Measurements from ENCODE around the gene HEXA.

DNA sequence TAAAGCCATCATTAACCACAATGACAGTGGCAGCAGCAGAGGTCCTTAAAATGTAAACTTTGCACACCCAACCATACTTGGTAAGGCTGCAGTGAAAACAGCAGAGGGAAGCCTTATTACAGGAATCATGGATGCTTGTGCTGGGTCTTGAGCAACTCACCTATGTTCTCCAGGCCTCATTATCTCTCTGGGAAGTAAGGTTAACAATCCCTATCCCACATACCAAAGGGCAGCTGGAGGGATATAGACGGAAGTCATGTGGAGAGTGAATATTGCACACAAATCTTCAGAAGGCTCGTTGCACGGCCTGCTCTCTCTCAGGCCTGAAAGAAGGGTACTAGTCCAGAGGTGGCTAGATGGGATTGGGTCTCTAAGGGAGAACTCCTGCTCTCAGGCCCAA, 30.0 kb downstream of the HEXA start:
- TF ChIP-seq TEAD4 (IDR thresholded peaks at IDR 0.05; ENCODE audit: low read length) (no peak), TEAD4 (CRISPR knock-in tag; IDR thresholded peaks at IDR 0.05; ENCODE audit: borderline replicate concordance) (no peak), FOXJ3 (CRISPR knock-in tag; IDR thresholded peaks at IDR 0.05) (no peak), CHD2 (IDR thresholded peaks at IDR 0.05; ENCODE audit: low read depth, low read length) (no peak), RFX1 (IDR thresholded peaks at IDR 0.05) (no peak), HNRNPUL1 (IDR thresholded peaks at IDR 0.05; ENCODE audit: low read length) (no peak), ZNF384 (IDR thresholded peaks at IDR 0.05; ENCODE audit: low read depth, low read length) (no peak), RNF2 (IDR thresholded peaks at IDR 0.05) (no peak), EZH2 (IDR thresholded peaks at IDR 0.05; ENCODE audit: borderline replicate concordance, low read depth, low read length) (no peak), MAFG (tag; conservative IDR thresholded peaks at IDR 0.05) (no peak), HSF4 (CRISPR knock-in tag; IDR thresholded peaks at IDR 0.05; ENCODE audit: borderline replicate concordance) (no peak), POU5F1 (IDR thresholded peaks at IDR 0.05; ENCODE audit: borderline replicate concordance, low read depth, low read length, partially characterized antibody) (no peak)
- TF ChIP-seq, protein P1, sequence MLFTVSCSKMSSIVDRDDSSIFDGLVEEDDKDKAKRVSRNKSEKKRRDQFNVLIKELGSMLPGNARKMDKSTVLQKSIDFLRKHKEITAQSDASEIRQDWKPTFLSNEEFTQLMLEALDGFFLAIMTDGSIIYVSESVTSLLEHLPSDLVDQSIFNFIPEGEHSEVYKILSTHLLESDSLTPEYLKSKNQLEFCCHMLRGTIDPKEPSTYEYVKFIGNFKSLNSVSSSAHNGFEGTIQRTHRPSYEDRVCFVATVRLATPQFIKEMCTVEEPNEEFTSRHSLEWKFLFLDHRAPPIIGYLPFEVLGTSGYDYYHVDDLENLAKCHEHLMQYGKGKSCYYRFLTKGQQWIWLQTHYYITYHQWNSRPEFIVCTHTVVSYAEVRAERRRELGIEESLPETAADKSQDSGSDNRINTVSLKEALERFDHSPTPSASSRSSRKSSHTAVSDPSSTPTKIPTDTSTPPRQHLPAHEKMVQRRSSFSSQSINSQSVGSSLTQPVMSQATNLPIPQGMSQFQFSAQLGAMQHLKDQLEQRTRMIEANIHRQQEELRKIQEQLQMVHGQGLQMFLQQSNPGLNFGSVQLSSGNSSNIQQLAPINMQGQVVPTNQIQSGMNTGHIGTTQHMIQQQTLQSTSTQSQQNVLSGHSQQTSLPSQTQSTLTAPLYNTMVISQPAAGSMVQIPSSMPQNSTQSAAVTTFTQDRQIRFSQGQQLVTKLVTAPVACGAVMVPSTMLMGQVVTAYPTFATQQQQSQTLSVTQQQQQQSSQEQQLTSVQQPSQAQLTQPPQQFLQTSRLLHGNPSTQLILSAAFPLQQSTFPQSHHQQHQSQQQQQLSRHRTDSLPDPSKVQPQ (CRISPR knock-in tag; IDR thresholded peaks at IDR 0.05; ENCODE audit: borderline replicate concordance) = no peak
- TF ChIP-seq, protein P2, sequence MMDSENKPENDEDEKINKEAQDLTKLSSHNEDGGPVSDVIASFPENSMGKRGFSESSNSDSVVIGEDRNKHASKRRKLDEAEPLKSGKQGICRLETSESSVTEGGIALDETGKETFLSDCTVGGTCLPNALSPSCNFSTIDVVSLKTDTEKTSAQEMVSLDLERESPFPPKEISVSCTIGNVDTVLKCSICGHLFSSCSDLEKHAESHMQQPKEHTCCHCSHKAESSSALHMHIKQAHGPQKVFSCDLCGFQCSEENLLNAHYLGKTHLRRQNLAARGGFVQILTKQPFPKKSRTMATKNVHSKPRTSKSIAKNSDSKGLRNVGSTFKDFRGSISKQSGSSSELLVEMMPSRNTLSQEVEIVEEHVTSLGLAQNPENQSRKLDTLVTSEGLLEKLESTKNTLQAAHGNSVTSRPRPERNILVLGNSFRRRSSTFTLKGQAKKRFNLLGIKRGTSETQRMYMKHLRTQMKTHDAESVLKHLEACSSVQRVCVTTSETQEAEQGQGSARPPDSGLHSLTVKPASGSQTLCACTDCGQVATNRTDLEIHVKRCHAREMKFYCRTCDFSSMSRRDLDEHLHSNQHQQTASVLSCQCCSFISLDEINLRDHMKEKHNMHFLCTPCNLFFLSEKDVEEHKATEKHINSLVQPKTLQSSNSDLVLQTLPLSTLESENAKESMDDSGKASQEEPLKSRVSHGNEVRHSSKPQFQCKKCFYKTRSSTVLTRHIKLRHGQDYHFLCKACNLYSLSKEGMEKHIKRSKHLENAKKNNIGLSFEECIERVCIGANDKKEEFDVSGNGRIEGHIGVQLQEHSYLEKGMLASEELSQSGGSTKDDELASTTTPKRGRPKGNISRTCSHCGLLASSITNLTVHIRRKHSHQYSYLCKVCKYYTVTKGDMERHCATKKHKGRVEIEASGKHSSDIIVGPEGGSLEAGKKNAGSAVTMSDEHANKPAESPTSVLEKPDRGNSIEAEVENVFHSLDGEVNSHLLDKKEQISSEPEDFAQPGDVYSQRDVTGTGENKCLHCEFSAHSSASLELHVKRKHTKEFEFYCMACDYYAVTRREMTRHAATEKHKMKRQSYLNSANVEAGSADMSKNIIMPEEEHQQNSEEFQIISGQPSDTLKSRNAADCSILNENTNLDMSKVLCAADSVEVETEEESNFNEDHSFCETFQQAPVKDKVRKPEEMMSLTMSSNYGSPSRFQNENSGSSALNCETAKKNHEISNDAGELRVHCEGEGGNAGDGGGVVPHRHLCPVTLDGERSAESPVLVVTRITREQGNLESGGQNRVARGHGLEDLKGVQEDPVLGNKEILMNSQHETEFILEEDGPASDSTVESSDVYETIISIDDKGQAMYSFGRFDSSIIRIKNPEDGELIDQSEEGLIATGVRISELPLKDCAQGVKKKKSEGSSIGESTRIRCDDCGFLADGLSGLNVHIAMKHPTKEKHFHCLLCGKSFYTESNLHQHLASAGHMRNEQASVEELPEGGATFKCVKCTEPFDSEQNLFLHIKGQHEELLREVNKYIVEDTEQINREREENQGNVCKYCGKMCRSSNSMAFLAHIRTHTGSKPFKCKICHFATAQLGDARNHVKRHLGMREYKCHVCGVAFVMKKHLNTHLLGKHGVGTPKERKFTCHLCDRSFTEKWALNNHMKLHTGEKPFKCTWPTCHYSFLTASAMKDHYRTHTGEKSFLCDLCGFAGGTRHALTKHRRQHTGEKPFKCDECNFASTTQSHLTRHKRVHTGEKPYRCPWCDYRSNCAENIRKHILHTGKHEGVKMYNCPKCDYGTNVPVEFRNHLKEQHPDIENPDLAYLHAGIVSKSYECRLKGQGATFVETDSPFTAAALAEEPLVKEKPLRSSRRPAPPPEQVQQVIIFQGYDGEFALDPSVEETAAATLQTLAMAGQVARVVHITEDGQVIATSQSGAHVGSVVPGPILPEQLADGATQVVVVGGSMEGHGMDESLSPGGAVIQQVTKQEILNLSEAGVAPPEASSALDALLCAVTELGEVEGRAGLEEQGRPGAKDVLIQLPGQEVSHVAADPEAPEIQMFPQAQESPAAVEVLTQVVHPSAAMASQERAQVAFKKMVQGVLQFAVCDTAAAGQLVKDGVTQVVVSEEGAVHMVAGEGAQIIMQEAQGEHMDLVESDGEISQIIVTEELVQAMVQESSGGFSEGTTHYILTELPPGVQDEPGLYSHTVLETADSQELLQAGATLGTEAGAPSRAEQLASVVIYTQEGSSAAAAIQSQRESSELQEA (IDR thresholded peaks at IDR 0.05; ENCODE audit: low read depth) = no peak
- TF ChIP-seq, protein P3, sequence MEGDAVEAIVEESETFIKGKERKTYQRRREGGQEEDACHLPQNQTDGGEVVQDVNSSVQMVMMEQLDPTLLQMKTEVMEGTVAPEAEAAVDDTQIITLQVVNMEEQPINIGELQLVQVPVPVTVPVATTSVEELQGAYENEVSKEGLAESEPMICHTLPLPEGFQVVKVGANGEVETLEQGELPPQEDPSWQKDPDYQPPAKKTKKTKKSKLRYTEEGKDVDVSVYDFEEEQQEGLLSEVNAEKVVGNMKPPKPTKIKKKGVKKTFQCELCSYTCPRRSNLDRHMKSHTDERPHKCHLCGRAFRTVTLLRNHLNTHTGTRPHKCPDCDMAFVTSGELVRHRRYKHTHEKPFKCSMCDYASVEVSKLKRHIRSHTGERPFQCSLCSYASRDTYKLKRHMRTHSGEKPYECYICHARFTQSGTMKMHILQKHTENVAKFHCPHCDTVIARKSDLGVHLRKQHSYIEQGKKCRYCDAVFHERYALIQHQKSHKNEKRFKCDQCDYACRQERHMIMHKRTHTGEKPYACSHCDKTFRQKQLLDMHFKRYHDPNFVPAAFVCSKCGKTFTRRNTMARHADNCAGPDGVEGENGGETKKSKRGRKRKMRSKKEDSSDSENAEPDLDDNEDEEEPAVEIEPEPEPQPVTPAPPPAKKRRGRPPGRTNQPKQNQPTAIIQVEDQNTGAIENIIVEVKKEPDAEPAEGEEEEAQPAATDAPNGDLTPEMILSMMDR (IDR thresholded peaks at IDR 0.05 in 2 of 3, conservative IDR thresholded peaks at IDR 0.05 in 1 of 3; ENCODE audit: insufficient read depth in 2 of 3, low read depth in 1 of 3, low read length in 3 of 3) = no peak
